ENCODE data around the gene ZSCAN21.

The ZSCAN21 gene

DNA sequence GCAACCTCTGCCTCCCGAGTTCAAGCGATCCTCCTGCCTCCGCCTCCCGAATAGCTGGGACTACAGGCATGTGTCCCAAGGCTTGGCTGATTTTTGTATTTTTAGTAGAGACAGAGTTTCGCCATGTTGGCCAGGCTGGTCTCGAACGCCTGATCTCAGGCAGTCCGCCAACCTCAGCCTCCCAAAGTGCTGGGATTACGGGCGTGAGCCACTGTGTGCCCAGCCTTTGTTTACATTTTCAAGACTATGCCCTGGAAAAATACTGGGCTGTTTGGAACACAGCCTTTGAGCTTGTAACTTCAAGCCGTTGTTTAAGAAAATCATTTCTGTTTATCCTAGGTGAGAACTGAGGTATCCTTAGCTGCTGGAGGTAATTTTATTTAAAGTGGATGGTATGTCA is 32.3 kb upstream of the ZSCAN21 start:
- CTCF ChIA-PET = interaction anchor here (0.8 kb wide), 1 partner anchor 102 kb away, joined by 3 read pairs; no protein-coding TSS in a partner anchor
- no peak overlapping the region for H3K27ac Mint-ChIP-seq

DNA sequence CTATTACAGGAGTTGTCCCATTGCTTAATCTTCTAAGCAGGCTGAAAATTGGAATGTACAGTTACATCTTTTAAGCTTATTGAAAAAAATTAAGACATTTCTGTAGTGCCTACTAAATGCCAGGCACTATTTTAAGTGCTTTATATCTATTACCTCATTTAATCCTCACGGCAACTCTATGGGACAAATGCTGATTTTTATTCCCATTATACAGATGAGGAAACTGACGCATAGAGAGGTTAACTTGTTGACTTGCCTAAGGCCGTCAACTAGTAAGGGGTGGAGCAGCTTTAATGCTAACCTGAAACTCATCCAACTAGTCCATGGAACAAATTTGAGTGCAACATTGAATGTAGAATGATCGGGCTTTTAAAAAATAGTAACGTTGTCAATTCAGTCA is 31.7 kb upstream of the ZSCAN21 start:
- peaks cover 46% of the 10 kb centered on the region for H3K4me1 Mint-ChIP-seq
- peak overlapping the region; percentile 12 for H3K27ac Mint-ChIP-seq
- DNase-seq = no peak
- no peaks in the 10 kb centered on the region for H3K27me3 Mint-ChIP-seq
- no peak overlapping the region for H3K4me3 Mint-ChIP-seq
- peaks cover 15% of the 10 kb centered on the region for H3K36me3 Mint-ChIP-seq
- no peaks in the 10 kb centered on the region for H3K9me3 Mint-ChIP-seq
- CTCF ChIA-PET = interaction anchor here (0.8 kb wide), 1 partner anchor 102 kb away, joined by 3 read pairs; no protein-coding TSS in a partner anchor

More for the DNA sequence above, 32.3 kb upstream of the ZSCAN21 start:
- H3K27me3 Mint-ChIP-seq = no peaks in the 10 kb centered on the region
- H3K4me3 Mint-ChIP-seq = no peak overlapping the region
- peaks cover 11% of the 10 kb centered on the region for H3K36me3 Mint-ChIP-seq
- no peaks in the 10 kb centered on the region for H3K9me3 Mint-ChIP-seq
- DNase-seq = no peak
- peaks cover 48% of the 10 kb centered on the region for H3K4me1 Mint-ChIP-seq

DNA sequence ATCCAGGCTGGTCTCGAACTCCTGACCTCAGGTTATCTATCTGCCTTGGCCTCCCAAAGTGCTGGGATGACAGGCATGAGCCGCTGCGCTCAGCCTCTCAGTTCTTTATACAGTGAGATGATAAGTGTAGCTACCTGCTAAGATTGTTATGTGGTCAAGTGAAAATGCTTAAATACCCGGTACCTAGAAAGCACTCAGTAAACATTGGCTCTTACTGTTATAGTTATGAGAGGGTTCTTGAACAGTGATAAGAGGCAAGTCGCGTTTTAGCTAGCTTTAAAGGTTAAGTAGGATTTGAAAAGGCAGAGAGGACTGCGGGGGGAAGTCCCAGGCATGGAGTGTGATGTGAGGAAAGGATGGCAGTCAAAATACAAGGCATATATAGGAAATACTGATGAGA is 29.7 kb upstream of the ZSCAN21 start:
- CTCF ChIA-PET = interaction anchor here (0.6 to 1.3 kb wide), 3 partner anchors 26 to 114 kb away, joined by 3 to 4 read pairs (median 3); no protein-coding TSS in a partner anchor

DNA sequence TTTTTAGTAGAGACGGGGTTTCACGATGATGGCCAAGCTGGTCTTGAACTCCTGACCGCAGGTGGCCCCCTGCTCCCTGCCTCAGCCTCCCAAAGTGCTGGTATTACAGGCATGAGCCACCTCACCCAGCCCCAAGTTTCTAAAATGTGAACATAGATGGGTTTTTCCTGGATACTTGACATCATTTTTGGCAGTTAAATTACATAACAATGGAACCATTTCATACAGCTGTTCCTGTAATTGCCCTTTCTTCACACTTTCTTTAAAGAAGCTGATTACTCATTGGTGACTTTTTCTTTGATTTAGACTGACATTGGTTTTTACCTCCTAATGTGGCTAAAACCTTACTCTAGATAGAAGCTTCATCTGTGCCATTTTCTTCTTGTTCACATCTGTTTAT is 28.3 kb upstream of the ZSCAN21 start:
- H3K27me3 Mint-ChIP-seq = no peaks in the 10 kb centered on the region
- no peak overlapping the region for H3K4me3 Mint-ChIP-seq
- no peaks in the 10 kb centered on the region for H3K9me3 Mint-ChIP-seq
- DNase-seq = no peak
- peaks cover 33% of the 10 kb centered on the region for H3K4me1 Mint-ChIP-seq
- CTCF ChIA-PET = interaction anchor here (0.7 to 1.3 kb wide), 4 partner anchors 9 to 29 kb away, joined by 3 to 4 read pairs (median 4); no protein-coding TSS in a partner anchor
- peaks cover 37% of the 10 kb centered on the region for H3K36me3 Mint-ChIP-seq
- no peak overlapping the region for H3K27ac Mint-ChIP-seq

More for the DNA sequence above, 29.7 kb upstream of the ZSCAN21 start:
- H3K9me3 Mint-ChIP-seq = no peaks in the 10 kb centered on the region
- no peak overlapping the region for H3K27ac Mint-ChIP-seq
- H3K4me1 Mint-ChIP-seq = peaks cover 39% of the 10 kb centered on the region
- H3K27me3 Mint-ChIP-seq = no peaks in the 10 kb centered on the region
- no peak overlapping the region for H3K4me3 Mint-ChIP-seq
- no peak for DNase-seq
- peaks cover 29% of the 10 kb centered on the region for H3K36me3 Mint-ChIP-seq

DNA sequence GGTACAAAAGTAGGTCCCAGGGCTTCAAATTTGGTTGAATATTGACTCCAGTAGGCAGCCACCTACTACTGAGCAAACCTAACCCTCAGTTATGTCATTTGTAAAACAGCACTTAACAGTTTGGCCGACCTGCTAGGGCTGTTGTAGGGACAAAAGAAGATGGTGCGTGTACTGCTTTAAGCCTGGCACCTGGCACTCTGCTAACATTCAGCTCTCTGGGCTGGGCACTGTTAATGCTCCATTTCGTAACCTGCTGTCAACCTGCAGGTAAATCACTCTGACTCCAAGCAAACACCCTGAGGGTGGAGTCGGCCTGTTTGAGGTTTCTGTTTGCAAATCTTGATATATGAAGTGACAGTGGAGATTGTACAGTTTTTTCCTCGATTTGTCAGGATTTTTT is 27.0 kb upstream of the ZSCAN21 start:
- H3K4me1 Mint-ChIP-seq = peaks cover 21% of the 10 kb centered on the region
- no peak for DNase-seq
- no peak overlapping the region for H3K27ac Mint-ChIP-seq
- peaks cover 37% of the 10 kb centered on the region for H3K36me3 Mint-ChIP-seq
- H3K4me3 Mint-ChIP-seq = no peak overlapping the region
- CTCF ChIA-PET = interaction anchor here (1.5 kb wide), 1 partner anchor 9 kb away, joined by 3 read pairs; no protein-coding TSS in a partner anchor
- no peaks in the 10 kb centered on the region for H3K9me3 Mint-ChIP-seq
- H3K27me3 Mint-ChIP-seq = no peaks in the 10 kb centered on the region

DNA sequence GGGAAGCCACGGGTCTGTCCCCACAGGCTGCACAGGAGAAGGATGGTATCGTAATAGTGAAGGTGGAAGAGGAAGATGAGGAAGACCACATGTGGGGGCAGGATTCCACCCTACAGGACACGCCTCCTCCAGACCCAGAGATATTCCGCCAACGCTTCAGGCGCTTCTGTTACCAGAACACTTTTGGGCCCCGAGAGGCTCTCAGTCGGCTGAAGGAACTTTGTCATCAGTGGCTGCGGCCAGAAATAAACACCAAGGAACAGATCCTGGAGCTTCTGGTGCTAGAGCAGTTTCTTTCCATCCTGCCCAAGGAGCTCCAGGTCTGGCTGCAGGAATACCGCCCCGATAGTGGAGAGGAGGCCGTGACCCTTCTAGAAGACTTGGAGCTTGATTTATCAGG is 26.0 kb upstream of the ZSCAN21 start:
- H3K4me1 Mint-ChIP-seq = peaks cover 15% of the 10 kb centered on the region
- H3K27me3 Mint-ChIP-seq = no peaks in the 10 kb centered on the region
- H3K4me3 Mint-ChIP-seq = no peak overlapping the region
- H3K9me3 Mint-ChIP-seq = no peaks in the 10 kb centered on the region
- CTCF ChIA-PET = no interaction called here
- H3K36me3 Mint-ChIP-seq = peaks cover 34% of the 10 kb centered on the region
- no peak for DNase-seq
- H3K27ac Mint-ChIP-seq = no peak overlapping the region

DNA sequence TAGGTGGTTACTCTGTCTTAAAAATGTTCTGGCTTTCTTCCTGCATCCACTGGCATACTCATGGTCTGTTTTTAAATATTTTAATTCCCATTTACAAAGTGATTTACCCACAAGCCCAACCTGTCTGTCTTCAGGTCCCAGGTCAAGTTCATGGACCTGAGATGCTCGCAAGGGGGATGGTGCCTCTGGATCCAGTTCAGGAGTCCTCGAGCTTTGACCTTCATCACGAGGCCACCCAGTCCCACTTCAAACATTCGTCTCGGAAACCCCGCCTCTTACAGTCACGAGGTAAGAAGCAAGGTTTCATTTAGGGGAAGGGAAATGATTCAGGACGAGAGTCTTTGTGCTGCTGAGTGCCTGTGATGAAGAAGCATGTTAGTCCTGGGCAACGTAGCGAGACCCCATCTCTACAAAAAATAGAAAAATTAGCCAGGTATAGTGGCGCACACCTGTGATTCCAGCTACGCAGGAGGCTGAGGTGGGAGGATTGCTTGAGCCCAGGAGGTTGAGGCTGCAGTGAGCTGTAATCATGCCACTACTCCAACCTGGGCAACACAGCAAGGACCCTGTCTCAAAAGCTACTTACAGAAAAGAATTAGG is 25.5 kb upstream of the ZSCAN21 start:
- Mint-ChIP-seq H3K4me1 (peaks cover 11% of the 10 kb centered on the region), H3K36me3 (peaks cover 34% of the 10 kb centered on the region), H3K27ac (peak overlapping the region; percentile 52)

DNA sequence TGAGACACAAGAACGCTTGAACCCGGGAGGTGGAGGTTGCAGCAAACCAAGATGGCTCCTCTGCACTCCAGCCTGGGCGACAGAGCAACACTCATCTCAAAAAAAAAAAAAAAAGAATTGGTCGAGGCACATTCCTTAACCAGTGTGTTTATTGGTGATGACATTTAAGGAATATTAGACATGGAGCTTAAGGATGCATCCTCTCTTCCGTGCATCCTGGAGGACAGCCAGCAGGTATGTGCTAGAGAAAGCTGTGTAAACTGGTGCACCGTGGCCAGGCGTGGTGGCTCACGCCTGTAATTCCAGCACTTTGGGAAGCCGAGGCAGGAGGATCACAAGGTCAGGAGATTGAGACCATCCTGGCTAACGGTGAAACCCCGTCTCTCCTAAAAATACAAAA is 22.4 kb upstream of the ZSCAN21 start:
- no peak for DNase-seq
- H3K4me1 Mint-ChIP-seq = peaks cover 6% of the 10 kb centered on the region
- no peak overlapping the region for H3K4me3 Mint-ChIP-seq
- no peaks in the 10 kb centered on the region for H3K9me3 Mint-ChIP-seq
- CTCF ChIA-PET = interaction anchor here (1.4 kb wide), 1 partner anchor 55 kb away, joined by 3 read pairs; no protein-coding TSS in a partner anchor
- peaks cover 48% of the 10 kb centered on the region for H3K36me3 Mint-ChIP-seq
- no peak overlapping the region for H3K27ac Mint-ChIP-seq
- H3K27me3 Mint-ChIP-seq = no peaks in the 10 kb centered on the region

More for the DNA sequence above, 25.5 kb upstream of the ZSCAN21 start:
- H3K9me3 Mint-ChIP-seq = no peaks in the 10 kb centered on the region
- CTCF ChIA-PET = no interaction called here
- DNase-seq = no peak
- no peaks in the 10 kb centered on the region for H3K27me3 Mint-ChIP-seq
- no peak overlapping the region for H3K4me3 Mint-ChIP-seq

DNA sequence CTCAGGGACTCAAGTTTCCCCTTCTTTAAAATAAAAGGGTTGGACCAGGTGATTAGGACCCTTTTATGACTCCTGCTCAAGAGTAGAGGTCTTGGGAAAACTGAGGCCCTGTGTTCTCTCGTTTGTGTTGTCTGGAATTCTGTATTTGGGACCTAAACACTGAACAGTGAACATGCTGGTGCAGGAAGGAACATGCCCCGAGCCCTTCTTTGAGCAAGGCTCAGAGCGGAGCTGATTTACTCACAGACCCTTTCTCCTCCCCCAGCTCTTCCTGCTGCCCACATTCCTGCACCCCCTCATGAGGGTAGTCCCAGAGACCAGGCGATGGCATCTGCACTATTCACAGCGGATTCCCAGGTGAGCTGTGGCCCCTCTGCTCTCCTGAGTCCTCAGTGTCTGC is 20.0 kb upstream of the ZSCAN21 start:
- Mint-ChIP-seq H3K4me3 (no peak overlapping the region), H3K27me3 (no peaks in the 10 kb centered on the region), H3K36me3 (peaks cover 50% of the 10 kb centered on the region), H3K27ac (no peak overlapping the region), H3K9me3 (no peaks in the 10 kb centered on the region), H3K4me1 (peaks cover 3% of the 10 kb centered on the region)
- DNase-seq = no peak
- CTCF ChIA-PET = no interaction called here

DNA sequence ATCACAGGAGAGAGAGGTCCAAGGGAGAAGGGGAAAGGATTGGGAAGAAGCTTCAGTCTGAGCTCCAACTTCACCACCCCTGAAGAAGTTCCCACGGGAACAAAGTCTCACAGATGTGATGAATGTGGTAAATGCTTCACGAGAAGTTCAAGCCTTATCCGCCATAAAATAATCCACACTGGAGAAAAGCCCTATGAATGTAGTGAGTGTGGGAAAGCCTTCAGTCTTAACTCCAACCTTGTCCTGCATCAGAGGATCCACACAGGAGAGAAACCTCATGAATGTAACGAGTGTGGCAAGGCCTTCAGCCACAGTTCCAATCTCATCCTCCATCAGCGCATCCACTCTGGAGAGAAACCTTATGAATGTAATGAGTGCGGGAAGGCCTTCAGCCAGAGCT is 16.0 kb upstream of the ZSCAN21 start:
- no peak for DNase-seq
- Mint-ChIP-seq H3K27ac (no peak overlapping the region), H3K36me3 (peaks cover 62% of the 10 kb centered on the region), H3K9me3 (no peaks in the 10 kb centered on the region), H3K4me1 (no peaks in the 10 kb centered on the region), H3K4me3 (no peak overlapping the region), H3K27me3 (no peaks in the 10 kb centered on the region)
- CTCF ChIA-PET = no interaction called here

DNA sequence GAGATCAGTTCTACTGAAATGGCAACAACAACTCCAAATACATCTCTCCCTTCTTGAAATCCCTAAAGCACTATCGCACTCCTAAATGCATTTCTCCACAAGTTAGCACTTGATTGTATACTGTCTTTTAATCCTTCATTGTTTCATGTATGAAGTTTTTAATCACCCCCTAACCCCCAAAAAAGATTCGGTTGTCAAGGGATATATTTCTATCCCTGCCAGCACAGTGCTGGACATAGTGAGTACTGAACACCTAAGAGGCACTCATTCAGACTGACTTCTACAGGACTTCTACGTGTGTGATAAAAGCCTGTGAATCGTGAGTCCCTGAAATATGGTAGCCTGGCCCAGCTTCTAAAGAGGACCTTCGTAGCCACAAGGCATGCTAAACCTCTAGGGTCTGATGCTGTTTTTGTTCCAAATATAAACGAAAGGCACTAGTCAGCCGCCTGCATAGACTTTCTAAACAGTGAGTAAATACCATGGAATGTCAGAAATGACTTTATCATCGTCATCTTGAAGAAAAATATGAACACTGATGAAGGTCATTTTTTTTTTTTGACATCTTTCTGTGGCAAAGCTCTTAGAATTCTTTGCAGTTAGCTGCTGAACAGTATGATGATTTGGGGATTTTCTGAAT is 14.6 kb upstream of the ZSCAN21 start:
- Mint-ChIP-seq H3K4me3 (no peak overlapping the region), H3K27me3 (no peaks in the 10 kb centered on the region), H3K9me3 (no peaks in the 10 kb centered on the region), H3K27ac (no peak overlapping the region), H3K4me1 (peaks cover 5% of the 10 kb centered on the region), H3K36me3 (peaks cover 61% of the 10 kb centered on the region)
- CTCF ChIA-PET = no interaction called here
- DNase-seq = no peak

DNA sequence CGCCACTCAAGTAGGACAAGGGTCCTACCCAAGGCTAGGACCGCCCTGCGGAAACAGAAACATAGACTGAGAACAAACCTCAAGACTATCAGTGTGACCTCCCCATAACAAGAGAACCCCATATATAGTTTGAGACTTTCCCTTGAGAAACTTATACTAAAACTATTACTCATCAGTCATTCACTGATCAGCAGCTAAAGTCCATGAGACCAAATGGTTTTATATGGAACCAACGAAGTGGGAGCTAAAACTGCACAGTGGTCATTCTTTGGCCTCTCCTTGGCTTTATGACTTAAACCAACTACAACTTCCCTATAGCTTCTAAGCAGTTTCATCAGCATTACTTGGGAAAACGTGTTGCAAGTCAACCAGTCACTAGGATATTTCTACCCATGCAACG is 13.7 kb upstream of the ZSCAN21 start:
- CTCF ChIA-PET = interaction anchor here (0.7 kb wide), 1 partner anchor 43 kb away, joined by 3 read pairs; no protein-coding TSS in a partner anchor
- H3K4me3 Mint-ChIP-seq = no peak overlapping the region
- H3K4me1 Mint-ChIP-seq = peaks cover 13% of the 10 kb centered on the region
- no peak overlapping the region for H3K27ac Mint-ChIP-seq
- H3K9me3 Mint-ChIP-seq = no peaks in the 10 kb centered on the region
- no peak for DNase-seq
- H3K27me3 Mint-ChIP-seq = no peaks in the 10 kb centered on the region
- peaks cover 52% of the 10 kb centered on the region for H3K36me3 Mint-ChIP-seq

DNA sequence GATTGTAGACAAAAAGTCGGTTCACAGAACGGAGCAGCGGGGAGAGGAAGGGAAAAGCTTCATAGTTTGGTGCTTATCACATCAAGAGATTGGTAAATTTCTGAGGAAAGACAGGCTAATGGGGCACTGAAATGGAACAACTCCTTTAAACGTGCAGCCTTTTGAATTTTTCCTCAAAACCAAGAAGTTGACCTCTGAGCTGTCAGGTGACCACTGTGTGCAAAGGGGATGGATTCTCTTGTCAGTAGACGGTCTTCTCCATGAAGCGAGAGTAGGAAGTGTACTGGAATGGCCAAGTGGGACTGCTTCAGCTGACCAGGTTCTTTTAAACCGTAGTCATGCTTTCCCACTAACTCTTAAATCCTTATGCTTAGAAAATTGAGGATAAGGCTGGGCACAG is 11.2 kb upstream of the ZSCAN21 start:
- Mint-ChIP-seq H3K9me3 (no peaks in the 10 kb centered on the region), H3K27ac (no peak overlapping the region), H3K4me1 (peaks cover 22% of the 10 kb centered on the region), H3K4me3 (no peak overlapping the region), H3K36me3 (peaks cover 40% of the 10 kb centered on the region), H3K27me3 (no peaks in the 10 kb centered on the region)
- DNase-seq = no peak
- CTCF ChIA-PET = no interaction called here

DNA sequence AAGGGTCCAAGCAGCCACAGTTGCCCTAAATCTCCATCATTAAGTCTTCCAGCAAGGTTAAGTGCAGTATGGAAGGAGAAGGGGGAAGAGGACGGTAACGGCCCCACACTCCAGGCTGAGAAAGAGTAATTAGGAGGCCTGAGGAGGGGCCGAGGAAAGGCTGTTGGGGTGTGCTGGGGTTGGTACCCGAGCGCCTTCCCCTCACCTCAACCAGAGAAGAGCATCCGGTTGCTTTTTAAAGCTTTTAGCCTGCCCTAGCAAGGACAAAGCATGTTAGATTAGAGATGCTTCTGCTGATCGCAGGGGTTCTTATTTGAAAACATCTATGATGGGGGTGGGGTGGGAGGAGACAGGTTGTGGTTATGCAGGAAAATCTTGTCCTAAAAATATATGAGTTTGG is 9.0 kb upstream of the ZSCAN21 start:
- CTCF ChIA-PET = no interaction called here
- Mint-ChIP-seq H3K4me3 (no peak overlapping the region), H3K4me1 (peaks cover 26% of the 10 kb centered on the region), H3K27me3 (peaks cover 4% of the 10 kb centered on the region), H3K9me3 (no peaks in the 10 kb centered on the region), H3K27ac (no peak overlapping the region), H3K36me3 (peaks cover 19% of the 10 kb centered on the region)
- DNase-seq = no peak

DNA sequence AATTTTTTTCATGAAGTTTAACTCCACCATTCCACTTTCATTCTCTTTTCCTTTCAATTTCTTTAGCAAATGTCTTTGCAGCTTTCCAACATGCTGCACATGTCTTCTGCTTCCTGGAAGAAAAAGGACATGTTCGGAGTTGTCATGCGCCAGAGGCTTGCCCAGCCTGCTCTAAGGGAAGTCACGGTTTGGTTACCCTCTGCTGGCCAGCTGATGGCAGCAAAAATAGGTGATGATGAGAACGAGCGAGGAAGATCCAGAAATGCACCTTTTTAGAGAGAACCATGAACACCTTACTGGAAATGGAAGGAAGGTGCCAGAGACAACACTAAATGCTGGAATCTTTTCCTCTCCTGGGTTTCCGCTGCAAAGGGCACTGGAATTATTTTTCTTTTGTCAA is 4.9 kb upstream of the ZSCAN21 start:
- no peak overlapping the region for H3K27ac Mint-ChIP-seq
- peak; percentile 39 for DNase-seq

More for the DNA sequence above, 4.9 kb upstream of the ZSCAN21 start:
- CTCF ChIA-PET = interaction anchor here (1.0 to 2.7 kb wide), 2 partner anchors 51 to 133 kb away, joined by 3 to 9 read pairs; no protein-coding TSS in a partner anchor
- Mint-ChIP-seq H3K4me3 (no peak overlapping the region), H3K4me1 (peaks cover 28% of the 10 kb centered on the region), H3K9me3 (no peaks in the 10 kb centered on the region), H3K36me3 (peaks cover 1% of the 10 kb centered on the region), H3K27me3 (peaks cover 13% of the 10 kb centered on the region)
